MM.1S (cell line): ENCODE results near the gene KCNS1.

ENCODE experiments used
- CTCF ChIP-seq: fragments of 300-600 bp; sonication (generic); IDR thresholded peaks from 2 replicates; pipeline ENCODE4 v1.5.1; 2016; ENCODE audit warnings: antibody characterized with exemption, low read length, mixed read lengths
- EZH2 ChIP-seq: fragments of 300-600 bp; sonication (generic); optimal IDR thresholded peaks from 2 replicates; pipeline ENCODE3; 2017; ENCODE audit warnings: low read depth, mild to moderate bottlenecking, antibody characterized with exemption, low read length, mixed read lengths

GRCh38 chr20:45077559-45077958 lies 23.4 kb downstream of the KCNS1 start:
- no peak for TF ChIP-seq CTCF
- no peak for TF ChIP-seq EZH2
